ENCODE data around the gene DNMT1.
"Not testable (repeated sequence)": the region's sequence is repeated elsewhere in the genome, so short reads cannot be mapped to it uniquely, and the experiment has no call there.

Gene DNMT1

GRCh38 chr19:10220695-10221094, 25.9 kb upstream of the DNMT1 start:
- DNase-seq: no peak

- DNase-seq: peak; percentile 6
Measured at GRCh38 chr19:10219678-10220077, 24.9 kb upstream of the DNMT1 start.

- no peak for DNase-seq
Measured at GRCh38 chr19:10217085-10217484, 22.3 kb upstream of the DNMT1 start.

- DNase-seq: no peak
Measured at GRCh38 chr19:10214784-10215183, 20.0 kb upstream of the DNMT1 start.

- no peak for DNase-seq
Measured at GRCh38 chr19:10211691-10212090, 16.9 kb upstream of the DNMT1 start.

- DNase-seq: no peak
Measured at GRCh38 chr19:10211061-10211460, 16.3 kb upstream of the DNMT1 start.

- no peak for DNase-seq
Measured at GRCh38 chr19:10209315-10209714, 14.6 kb upstream of the DNMT1 start.

- DNase-seq: no peak
Measured at GRCh38 chr19:10207026-10207425, 12.3 kb upstream of the DNMT1 start.

- DNase-seq: no peak
Measured at GRCh38 chr19:10206226-10206885, 11.6 kb upstream of the DNMT1 start.

- DNase-seq: no peak
Measured at GRCh38 chr19:10205636-10206035, 10.9 kb upstream of the DNMT1 start.

- DNase-seq: no peak
Measured at GRCh38 chr19:10203686-10204085, 8.9 kb upstream of the DNMT1 start.

- no peak for DNase-seq
Measured at GRCh38 chr19:10201176-10201575, 6.4 kb upstream of the DNMT1 start.

- DNase-seq: not testable (repeated sequence)
Measured at GRCh38 chr19:10200101-10200500, 5.3 kb upstream of the DNMT1 start.

- not testable (repeated sequence) for DNase-seq
Measured at GRCh38 chr19:10198889-10199644, 4.3 kb upstream of the DNMT1 start.

GRCh38 chr19:10195199-10195519, 406 bp upstream of the DNMT1 start:
- DNase-seq: no peak

GRCh38 chr19:10193790-10194499, 808 bp downstream of the DNMT1 start:
- no peak for DNase-seq

- no peak for DNase-seq
Measured at GRCh38 chr19:10192922-10193321, 1.8 kb downstream of the DNMT1 start.

GRCh38 chr19:10191347-10191746, 3.4 kb downstream of the DNMT1 start:
- DNase-seq: no peak

GRCh38 chr19:10190026-10190425, 4.7 kb downstream of the DNMT1 start:
- no peak for DNase-seq

- no peak for DNase-seq
Measured at GRCh38 chr19:10189616-10190015, 5.1 kb downstream of the DNMT1 start.

GRCh38 chr19:10187315-10187714, 7.4 kb downstream of the DNMT1 start:
- DNase-seq: no peak

- DNase-seq: no peak
Measured at GRCh38 chr19:10184636-10185035, 10.1 kb downstream of the DNMT1 start.

- DNase-seq: no peak
Measured at GRCh38 chr19:10183926-10184325, 10.8 kb downstream of the DNMT1 start.

GRCh38 chr19:10182847-10183246, 11.9 kb downstream of the DNMT1 start:
- no peak for DNase-seq
